ENCODE data around the gene VPS51. TPM values are rescaled to one million over a fixed set of nuclear protein-coding genes. Genes with fewer than 3 reads are reported as not detected.
A peak's percentile ranks its signal among the peaks of the same experiment; 100 is the strongest.

The VPS51 gene
- total and polyA plus RNA-seq, 2 experiments from 2014 or later: 45.3 to 450 TPM

DNA sequence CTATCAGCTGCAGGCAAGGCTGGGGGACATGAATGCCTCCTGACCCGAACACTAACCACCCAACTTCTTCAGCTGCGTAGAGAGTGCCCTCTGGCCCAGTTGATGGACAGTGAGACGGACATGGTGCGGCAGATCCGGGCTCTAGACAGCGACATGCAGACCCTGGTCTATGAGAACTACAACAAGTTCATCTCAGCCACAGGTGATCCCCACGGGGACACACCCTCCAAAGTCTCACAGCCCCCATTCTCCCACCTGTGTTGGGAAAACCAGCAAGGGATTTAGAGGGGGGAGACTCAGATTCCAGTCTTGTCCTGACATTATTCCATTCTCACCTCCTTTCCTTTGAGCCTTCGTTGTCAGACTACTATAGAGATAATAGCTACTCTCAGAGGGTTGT is 912 bp downstream of the VPS51 start (continued):
- TF ChIP-seq, protein P1, sequence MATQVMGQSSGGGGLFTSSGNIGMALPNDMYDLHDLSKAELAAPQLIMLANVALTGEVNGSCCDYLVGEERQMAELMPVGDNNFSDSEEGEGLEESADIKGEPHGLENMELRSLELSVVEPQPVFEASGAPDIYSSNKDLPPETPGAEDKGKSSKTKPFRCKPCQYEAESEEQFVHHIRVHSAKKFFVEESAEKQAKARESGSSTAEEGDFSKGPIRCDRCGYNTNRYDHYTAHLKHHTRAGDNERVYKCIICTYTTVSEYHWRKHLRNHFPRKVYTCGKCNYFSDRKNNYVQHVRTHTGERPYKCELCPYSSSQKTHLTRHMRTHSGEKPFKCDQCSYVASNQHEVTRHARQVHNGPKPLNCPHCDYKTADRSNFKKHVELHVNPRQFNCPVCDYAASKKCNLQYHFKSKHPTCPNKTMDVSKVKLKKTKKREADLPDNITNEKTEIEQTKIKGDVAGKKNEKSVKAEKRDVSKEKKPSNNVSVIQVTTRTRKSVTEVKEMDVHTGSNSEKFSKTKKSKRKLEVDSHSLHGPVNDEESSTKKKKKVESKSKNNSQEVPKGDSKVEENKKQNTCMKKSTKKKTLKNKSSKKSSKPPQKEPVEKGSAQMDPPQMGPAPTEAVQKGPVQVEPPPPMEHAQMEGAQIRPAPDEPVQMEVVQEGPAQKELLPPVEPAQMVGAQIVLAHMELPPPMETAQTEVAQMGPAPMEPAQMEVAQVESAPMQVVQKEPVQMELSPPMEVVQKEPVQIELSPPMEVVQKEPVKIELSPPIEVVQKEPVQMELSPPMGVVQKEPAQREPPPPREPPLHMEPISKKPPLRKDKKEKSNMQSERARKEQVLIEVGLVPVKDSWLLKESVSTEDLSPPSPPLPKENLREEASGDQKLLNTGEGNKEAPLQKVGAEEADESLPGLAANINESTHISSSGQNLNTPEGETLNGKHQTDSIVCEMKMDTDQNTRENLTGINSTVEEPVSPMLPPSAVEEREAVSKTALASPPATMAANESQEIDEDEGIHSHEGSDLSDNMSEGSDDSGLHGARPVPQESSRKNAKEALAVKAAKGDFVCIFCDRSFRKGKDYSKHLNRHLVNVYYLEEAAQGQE (IDR thresholded peaks at IDR 0.05; ENCODE audit: unreplicated experiment): no peak

DNA sequence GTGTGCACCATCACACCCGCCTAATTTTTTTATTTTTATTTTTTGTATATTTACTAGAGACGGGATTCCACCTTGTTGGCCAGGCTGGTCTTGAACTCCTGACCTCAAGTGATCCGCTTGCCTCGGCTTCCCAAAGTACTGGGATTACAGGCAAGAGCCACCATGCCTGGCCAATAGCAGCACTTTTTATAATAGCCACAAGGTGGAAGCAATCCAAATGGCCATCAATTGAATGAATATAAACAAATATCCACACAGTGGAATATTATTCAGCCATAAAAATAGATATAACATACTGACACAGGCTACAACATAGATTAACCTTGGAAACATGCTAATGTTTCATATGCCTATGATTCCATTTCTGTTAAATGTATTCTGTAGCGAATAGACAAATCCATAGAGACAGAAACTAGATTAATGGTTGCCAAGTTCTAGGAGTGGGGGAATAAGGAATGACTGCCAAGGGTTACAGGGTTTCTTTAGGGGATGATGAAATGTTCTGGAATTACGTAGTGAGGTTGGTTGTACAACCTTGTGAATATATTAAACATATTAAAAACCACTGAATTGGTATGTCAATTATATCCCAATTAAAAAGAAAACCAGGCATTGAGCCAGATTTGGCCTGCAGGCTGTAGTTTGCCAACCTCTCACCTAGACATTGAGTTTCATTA is 4.8 kb downstream of the VPS51 start:
- peaks cover 6% of the 10 kb centered on the region for H3K4me1 ChIP-seq (ENCODE audit: insufficient read depth)
- H3K36me3 Mint-ChIP-seq (ENCODE audit: low read depth): peaks cover 4% of the 10 kb centered on the region
- H3K4me1 Mint-ChIP-seq: peaks cover under 1% of the 10 kb centered on the region; the same call in 2 of the 3 replicates
- TF ChIP-seq, protein P2, sequence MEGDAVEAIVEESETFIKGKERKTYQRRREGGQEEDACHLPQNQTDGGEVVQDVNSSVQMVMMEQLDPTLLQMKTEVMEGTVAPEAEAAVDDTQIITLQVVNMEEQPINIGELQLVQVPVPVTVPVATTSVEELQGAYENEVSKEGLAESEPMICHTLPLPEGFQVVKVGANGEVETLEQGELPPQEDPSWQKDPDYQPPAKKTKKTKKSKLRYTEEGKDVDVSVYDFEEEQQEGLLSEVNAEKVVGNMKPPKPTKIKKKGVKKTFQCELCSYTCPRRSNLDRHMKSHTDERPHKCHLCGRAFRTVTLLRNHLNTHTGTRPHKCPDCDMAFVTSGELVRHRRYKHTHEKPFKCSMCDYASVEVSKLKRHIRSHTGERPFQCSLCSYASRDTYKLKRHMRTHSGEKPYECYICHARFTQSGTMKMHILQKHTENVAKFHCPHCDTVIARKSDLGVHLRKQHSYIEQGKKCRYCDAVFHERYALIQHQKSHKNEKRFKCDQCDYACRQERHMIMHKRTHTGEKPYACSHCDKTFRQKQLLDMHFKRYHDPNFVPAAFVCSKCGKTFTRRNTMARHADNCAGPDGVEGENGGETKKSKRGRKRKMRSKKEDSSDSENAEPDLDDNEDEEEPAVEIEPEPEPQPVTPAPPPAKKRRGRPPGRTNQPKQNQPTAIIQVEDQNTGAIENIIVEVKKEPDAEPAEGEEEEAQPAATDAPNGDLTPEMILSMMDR (conservative IDR thresholded peaks at IDR 0.05; ENCODE audit: low read depth in 2 of 2): peak; percentile 13 to 37; a peak in 2 of 4 replicates
- TF ChIP-seq, protein P1 (IDR thresholded peaks at IDR 0.05; ENCODE audit: unreplicated experiment): no peak
- H3K36me3 ChIP-seq (ENCODE audit: insufficient read depth): peaks cover 7% of the 10 kb centered on the region; the same call in 1 of the 2 replicates
- no peaks in the 10 kb centered on the region for H3K9me3 Mint-ChIP-seq
- no peak overlapping the region for H2AFZ ChIP-seq
- no peak overlapping the region for H3K4me3 Mint-ChIP-seq
- H3K27me3 ChIP-seq (ENCODE audit: insufficient read depth): no peaks in the 10 kb centered on the region
- H3F3A ChIP-seq (replicated peaks; ENCODE audit: low read depth): 0 out of 2 replicates have a peak, but pooled peaks cover 5% of the 10 kb centered on the region
- H3K79me2 ChIP-seq (replicated peaks; ENCODE audit: insufficient read depth): peaks cover 46% of the 10 kb centered on the region
- H3K27ac ChIP-seq (ENCODE audit: low read depth): no peak overlapping the region
- no peak for DNase-seq (ENCODE audit: low spot score)
- no peak for ATAC-seq
- H3K27ac Mint-ChIP-seq: no peak overlapping the region
- H3K4me2 ChIP-seq: no peak overlapping the region
- peaks cover 2% of the 10 kb centered on the region; the same call in 1 of the 2 replicates for H4K20me1 ChIP-seq (replicated peaks; ENCODE audit: insufficient read depth)
- peaks cover 3% of the 10 kb centered on the region for H3K27me3 Mint-ChIP-seq (ENCODE audit: insufficient read depth, low read depth, poor library complexity)
- H3K9me2 ChIP-seq (ENCODE audit: insufficient read depth): no peaks in the 10 kb centered on the region
- H3K4me3 ChIP-seq: no peak overlapping the region
